Neural cell (in vitro differentiated cells): ENCODE data around the gene FAM170A. TPM values are rescaled to one million over a fixed set of nuclear protein-coding genes. Genes with fewer than 3 reads are reported as not detected.

Experiments used
- H2AFZ ChIP-seq: fragments of 200-600, 300-800 bp; sonication (generic), shearing (Covaris generic); 2 replicates; pipeline ENCODE4 v1.6.0; 2014; ENCODE audit warnings: low read depth, mild to moderate bottlenecking, antibody characterized with exemption, low read length, moderate library complexity
- H3F3A ChIP-seq: fragments of 200-600 bp; shearing (Covaris generic); 2 replicates; pipeline ENCODE4 v1.6.1; 2016; ENCODE audit warnings: mild to moderate bottlenecking, moderate library complexity, mixed read lengths, antibody characterized with exemption, low read length; ENCODE audit not compliant: insufficient read depth, poor library complexity, severe bottlenecking
- H3K27ac ChIP-seq: fragments of 200-600, 300-800 bp; sonication (generic), shearing (Covaris generic); 2 replicates; pipeline ENCODE4 v1.5.1; 2014; ENCODE audit warnings: mild to moderate bottlenecking, low read length, moderate library complexity
- H3K27me3 ChIP-seq: fragments of 300-800, 200-600 bp; sonication (generic), shearing (Covaris generic); 2 replicates; pipeline ENCODE4 v1.6.0; 2014; ENCODE audit warnings: mild to moderate bottlenecking, low read depth, low read length, moderate library complexity; ENCODE audit not compliant: insufficient read depth
- H3K36me3 ChIP-seq: fragments of 300-800, 200-600 bp; sonication (generic), shearing (Covaris generic); 2 replicates; pipeline ENCODE4 v1.5.1; 2014; ENCODE audit warnings: mild to moderate bottlenecking, antibody characterized with exemption, low read length, moderate library complexity; ENCODE audit not compliant: insufficient read depth
- H3K4me2 ChIP-seq: fragments of 300-800, 200-600 bp; sonication (generic), shearing (Covaris generic); 2 replicates; pipeline ENCODE4 v1.6.0; 2014; ENCODE audit warnings: mild to moderate bottlenecking, low read length
- H3K4me3 ChIP-seq: fragments of 300-800, 200-600 bp; sonication (generic), shearing (Covaris generic); 2 replicates; pipeline ENCODE4 v1.5.1; 2014; ENCODE audit warnings: mild to moderate bottlenecking, low read length, moderate library complexity
- H3K79me2 ChIP-seq: fragments of 200-600 bp; shearing (Covaris generic); replicated peaks from 2 replicates; pipeline ENCODE4 v1.6.0; 2014; ENCODE audit warnings: mild to moderate bottlenecking, low read length, moderate library complexity; ENCODE audit not compliant: insufficient read depth
- H3K9ac ChIP-seq: fragments of 300-800, 200-600 bp; sonication (generic), shearing (Covaris generic); 2 replicates; pipeline ENCODE4 v1.6.1; 2016; ENCODE audit warnings: mild to moderate bottlenecking, low read length, mixed read lengths
- H3K9me2 ChIP-seq: fragments of 200-600 bp; shearing (Covaris generic); 2 replicates; pipeline ENCODE4 v1.6.1; 2016; ENCODE audit warnings: mild to moderate bottlenecking, low read length, mixed read lengths; ENCODE audit not compliant: insufficient read depth
- H3K9me3 ChIP-seq: fragments of 200-600, 300-800 bp; sonication (generic), shearing (Covaris generic); 2 replicates; pipeline ENCODE4 v1.6.1; 2016; ENCODE audit warnings: mild to moderate bottlenecking, mixed run types, low read length, moderate library complexity, mixed read lengths
- H4K20me1 ChIP-seq: fragments of 200-600 bp; shearing (Covaris generic); 2 replicates; pipeline ENCODE4 v1.6.1; 2016; ENCODE audit warnings: mild to moderate bottlenecking, mixed run types; ENCODE audit not compliant: insufficient read depth
- CTCF ChIP-seq: fragments of 450-650 bp; IDR thresholded peaks from 2 replicates; pipeline ENCODE4 v1.5.1; 2014; ENCODE audit warnings: antibody characterized with exemption, mild to moderate bottlenecking, moderate library complexity; ENCODE audit not compliant: poor library complexity, severe bottlenecking
- EP300 ChIP-seq: fragments of 450-650 bp; conservative IDR thresholded peaks from 2 replicates; pipeline ENCODE4 v1.6.1; 2014; ENCODE audit warnings: antibody characterized with exemption, mild to moderate bottlenecking, moderate library complexity; ENCODE audit not compliant: poor library complexity, severe bottlenecking
- EZH2 ChIP-seq: fragments of 200-600, 300-800 bp; shearing (Covaris generic), sonication (generic); IDR thresholded peaks from 2 replicates; pipeline ENCODE4 v1.6.1; 2014; ENCODE audit warnings: antibody characterized with exemption, low read length, borderline replicate concordance, mild to moderate bottlenecking; ENCODE audit not compliant: insufficient read depth, poor library complexity, severe bottlenecking
- MXI1 ChIP-seq: fragments of 450-650 bp; conservative IDR thresholded peaks from 2 replicates; pipeline ENCODE4 v1.6.1; 2014; ENCODE audit warnings: antibody characterized with exemption, mild to moderate bottlenecking; ENCODE audit not compliant: poor library complexity, severe bottlenecking
- POLR2AphosphoS5 ChIP-seq: IDR thresholded peaks from 2 replicates; pipeline ENCODE4 v1.6.1; 2012
- RAD21 ChIP-seq: fragments of 450-650 bp; conservative IDR thresholded peaks from 2 replicates; pipeline ENCODE4 v1.6.1; 2014; ENCODE audit warnings: antibody characterized with exemption, mild to moderate bottlenecking, moderate library complexity
- SMC3 ChIP-seq: fragments of 450-650 bp; conservative IDR thresholded peaks from 2 replicates; pipeline ENCODE4 v1.6.1; 2014; ENCODE audit warnings: antibody characterized with exemption, mild to moderate bottlenecking, moderate library complexity; ENCODE audit not compliant: poor library complexity
- TAF1 ChIP-seq: IDR thresholded peaks from 2 replicates; pipeline ENCODE4 v1.6.1; 2012; ENCODE audit warnings: low read depth
- polyA plus RNA-seq: library from polyadenylated mRNA; depleted of rRNA; stranded (reverse); fragments of >200 nt; gene quantifications from 2 replicates; pipeline ENCODE4 v1.2.3, GENCODE V29; 2014
- TF ChIP-seq, protein P1 (sequence below): IDR thresholded peaks from 2 replicates; pipeline ENCODE4 v1.6.1; 2012; ENCODE audit warnings: borderline replicate concordance

The FAM170A gene
- polyA plus RNA-seq, 1 donor from 2014 or later = not detected

DNA sequence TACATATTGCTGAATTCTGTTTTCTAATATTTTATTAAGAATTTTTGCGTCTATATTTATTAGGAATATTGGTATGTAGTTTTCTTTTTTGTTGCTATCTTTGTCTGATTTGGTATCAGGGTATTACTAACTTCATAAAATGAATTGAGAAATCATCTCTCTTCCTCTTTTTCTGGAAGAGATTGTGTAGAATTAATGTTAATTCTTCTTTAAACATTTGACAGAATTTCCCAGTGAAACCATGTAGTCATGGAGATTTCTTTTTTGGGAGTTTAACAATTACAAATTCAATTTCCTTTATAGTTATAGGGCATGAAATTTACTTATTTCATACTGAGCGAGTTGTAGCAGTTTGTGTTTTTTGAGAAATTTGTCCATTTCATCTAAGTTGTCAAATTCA, 3.3 kb upstream of the FAM170A start:
- Histone ChIP-seq H4K20me1 (no peaks in the 10 kb centered on the region), H3K36me3 (no peaks in the 10 kb centered on the region)

GRCh38 chr5:119630752-119631440, 1.5 kb downstream of the FAM170A start:
- Histone ChIP-seq H3K4me3 (no peak overlapping the region), H2AFZ (no peak overlapping the region)
- no peak for TF ChIP-seq MXI1
- no peak for TF ChIP-seq SMC3
- TF ChIP-seq EP300 = no peak
- TF ChIP-seq TAF1 = no peak
- TF ChIP-seq, protein P1, sequence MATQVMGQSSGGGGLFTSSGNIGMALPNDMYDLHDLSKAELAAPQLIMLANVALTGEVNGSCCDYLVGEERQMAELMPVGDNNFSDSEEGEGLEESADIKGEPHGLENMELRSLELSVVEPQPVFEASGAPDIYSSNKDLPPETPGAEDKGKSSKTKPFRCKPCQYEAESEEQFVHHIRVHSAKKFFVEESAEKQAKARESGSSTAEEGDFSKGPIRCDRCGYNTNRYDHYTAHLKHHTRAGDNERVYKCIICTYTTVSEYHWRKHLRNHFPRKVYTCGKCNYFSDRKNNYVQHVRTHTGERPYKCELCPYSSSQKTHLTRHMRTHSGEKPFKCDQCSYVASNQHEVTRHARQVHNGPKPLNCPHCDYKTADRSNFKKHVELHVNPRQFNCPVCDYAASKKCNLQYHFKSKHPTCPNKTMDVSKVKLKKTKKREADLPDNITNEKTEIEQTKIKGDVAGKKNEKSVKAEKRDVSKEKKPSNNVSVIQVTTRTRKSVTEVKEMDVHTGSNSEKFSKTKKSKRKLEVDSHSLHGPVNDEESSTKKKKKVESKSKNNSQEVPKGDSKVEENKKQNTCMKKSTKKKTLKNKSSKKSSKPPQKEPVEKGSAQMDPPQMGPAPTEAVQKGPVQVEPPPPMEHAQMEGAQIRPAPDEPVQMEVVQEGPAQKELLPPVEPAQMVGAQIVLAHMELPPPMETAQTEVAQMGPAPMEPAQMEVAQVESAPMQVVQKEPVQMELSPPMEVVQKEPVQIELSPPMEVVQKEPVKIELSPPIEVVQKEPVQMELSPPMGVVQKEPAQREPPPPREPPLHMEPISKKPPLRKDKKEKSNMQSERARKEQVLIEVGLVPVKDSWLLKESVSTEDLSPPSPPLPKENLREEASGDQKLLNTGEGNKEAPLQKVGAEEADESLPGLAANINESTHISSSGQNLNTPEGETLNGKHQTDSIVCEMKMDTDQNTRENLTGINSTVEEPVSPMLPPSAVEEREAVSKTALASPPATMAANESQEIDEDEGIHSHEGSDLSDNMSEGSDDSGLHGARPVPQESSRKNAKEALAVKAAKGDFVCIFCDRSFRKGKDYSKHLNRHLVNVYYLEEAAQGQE = no peak
- no peak for TF ChIP-seq CTCF
- no peak for TF ChIP-seq RAD21
- no peak for TF ChIP-seq EZH2
- TF ChIP-seq POLR2AphosphoS5 = no peak

More for the DNA sequence above, 3.3 kb upstream of the FAM170A start:
- Histone ChIP-seq H3K27me3 (no peaks in the 10 kb centered on the region), H3K9ac (no peak overlapping the region), H3K79me2 (no peaks in the 10 kb centered on the region), H3F3A (no peaks in the 10 kb centered on the region), H3K4me3 (no peak overlapping the region), H3K9me2 (no peaks in the 10 kb centered on the region), H3K9me3 (no peaks in the 10 kb centered on the region), H3K4me2 (no peak overlapping the region), H3K27ac (no peak overlapping the region), H2AFZ (no peak overlapping the region)
- TF ChIP-seq TAF1 (no peak), EP300 (no peak)

More at GRCh38 chr5:119630752-119631440, 1.5 kb downstream of the FAM170A start:
- Histone ChIP-seq H3K9me3 (no peaks in the 10 kb centered on the region), H3K27me3 (no peaks in the 10 kb centered on the region), H3F3A (no peaks in the 10 kb centered on the region), H3K9me2 (no peaks in the 10 kb centered on the region), H4K20me1 (no peaks in the 10 kb centered on the region), H3K27ac (no peak overlapping the region), H3K4me2 (no peak overlapping the region), H3K79me2 (no peaks in the 10 kb centered on the region), H3K9ac (no peak overlapping the region), H3K36me3 (no peaks in the 10 kb centered on the region)
